Dermis microvascular lymphatic vessel endothelial cell (primary cell): ENCODE results near the gene SPDL1. TPM values are rescaled to one million over a fixed set of nuclear protein-coding genes. Genes with fewer than 3 reads are reported as not detected.
"Not testable (repeated sequence)": the region's sequence is repeated elsewhere in the genome, so short reads cannot be mapped to it uniquely, and the experiment has no call there.

ENCODE experiments used
- DNase-seq, 2 donors: peaks; one replicate each; pipeline versions ENCODE4 v3.0.0 to v3.0.0-alpha.2; 2010; ENCODE audit warnings: low read depth in 2 of 2
- total RNA-seq: library from RNA; depleted of rRNA; stranded (reverse); fragments of >200 nt; gene quantifications from 2 replicates; pipeline ENCODE4 v1.2.1, GENCODE V29; 2014

SPDL1 gene
- total RNA-seq, 1 donor from 2014 or later = 10.5 TPM

GRCh38 chr5:169571355-169571754, 12.2 kb upstream of the SPDL1 start:
- no peak for DNase-seq

GRCh38 chr5:169574134-169574646, 9.4 kb upstream of the SPDL1 start:
- no peak for DNase-seq

- no peak for DNase-seq
Observed at GRCh38 chr5:169576181-169576598, 7.4 kb upstream of the SPDL1 start.

GRCh38 chr5:169577951-169578350, 5.6 kb upstream of the SPDL1 start:
- DNase-seq = no peak

DNA sequence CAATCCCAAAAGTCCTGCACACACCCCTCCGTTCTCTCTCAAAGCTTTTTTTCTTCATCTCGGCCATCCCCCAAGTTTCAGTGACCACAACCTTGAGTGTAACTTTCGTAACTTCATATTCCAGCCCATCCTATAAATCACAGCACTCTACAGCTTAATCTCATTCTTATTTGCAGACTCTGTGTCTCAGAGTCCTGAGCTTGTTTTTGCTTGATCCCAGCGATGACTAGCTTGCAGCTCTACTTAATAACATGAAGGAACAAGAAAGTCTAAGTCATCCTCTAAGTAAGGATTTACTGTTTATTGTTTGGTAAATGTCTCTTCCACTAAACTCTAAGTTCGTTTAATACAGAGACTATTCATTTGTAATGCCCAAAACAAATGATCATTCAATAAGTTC, 2.6 kb upstream of the SPDL1 start:
- no peak for DNase-seq

GRCh38 chr5:169581580-169582227, 1.9 kb upstream of the SPDL1 start:
- DNase-seq = peak; percentile 36 to 62

- DNase-seq = no peak
Observed at GRCh38 chr5:169583101-169583423, 511 bp upstream of the SPDL1 start.

DNA sequence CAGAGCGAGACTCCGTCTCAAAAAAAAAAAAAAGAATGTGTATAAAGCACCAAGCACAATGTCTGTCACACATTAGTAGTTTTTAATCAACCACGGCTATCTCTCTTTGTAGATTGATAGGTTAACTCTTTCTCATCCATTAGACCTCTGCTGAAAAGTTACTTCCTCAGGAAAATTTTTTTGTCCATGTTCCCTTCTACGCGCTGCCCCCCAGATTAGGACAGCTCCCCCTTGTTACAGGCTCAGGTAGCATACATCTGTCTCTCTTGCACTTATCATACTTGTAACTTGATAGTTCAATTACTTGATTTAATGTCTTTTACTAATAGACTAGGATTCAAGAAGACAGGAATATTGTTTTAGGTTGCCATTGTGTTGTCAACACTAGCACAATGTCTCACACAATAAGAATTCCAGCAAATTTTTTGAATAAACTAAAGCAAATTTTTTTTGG, 1.5 kb downstream of the SPDL1 start:
- DNase-seq = no peak

GRCh38 chr5:169590602-169591001, 7.0 kb downstream of the SPDL1 start:
- no peak for DNase-seq

- DNase-seq = no peak
Observed at GRCh38 chr5:169591636-169592035, 8.1 kb downstream of the SPDL1 start.

DNA sequence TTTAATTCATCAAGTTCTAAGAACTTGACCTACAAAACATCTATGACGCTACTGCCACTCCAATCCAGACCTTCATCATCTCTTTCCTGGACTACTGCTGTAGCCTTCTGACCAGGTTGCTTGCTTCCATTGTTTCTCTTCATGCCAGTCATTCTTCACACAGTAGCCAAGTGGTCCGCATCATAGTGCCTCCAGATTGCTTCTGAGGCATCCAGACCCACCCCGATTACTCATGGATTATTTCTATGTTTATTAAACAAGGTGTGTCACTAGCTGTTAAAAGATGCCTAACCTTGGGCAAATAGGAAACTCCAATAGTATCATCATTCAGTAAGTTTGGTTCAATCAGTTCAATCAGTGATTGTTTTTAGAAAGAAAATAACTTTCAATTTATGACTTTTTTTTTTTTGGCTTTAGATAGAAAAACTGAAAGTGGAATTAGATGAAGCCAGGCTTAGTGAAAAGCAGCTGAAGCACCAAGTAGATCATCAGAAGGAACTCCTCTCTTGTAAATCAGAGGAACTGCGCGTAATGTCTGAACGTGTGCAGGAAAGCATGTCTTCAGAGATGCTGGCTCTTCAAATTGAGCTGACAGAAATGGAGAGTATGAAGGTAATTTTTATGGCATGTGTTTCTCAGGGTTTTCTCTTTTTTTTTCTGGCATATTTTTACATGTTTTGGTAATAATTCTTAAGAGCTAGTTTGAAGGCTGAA, 9.5 kb downstream of the SPDL1 start:
- no peak for DNase-seq

DNA sequence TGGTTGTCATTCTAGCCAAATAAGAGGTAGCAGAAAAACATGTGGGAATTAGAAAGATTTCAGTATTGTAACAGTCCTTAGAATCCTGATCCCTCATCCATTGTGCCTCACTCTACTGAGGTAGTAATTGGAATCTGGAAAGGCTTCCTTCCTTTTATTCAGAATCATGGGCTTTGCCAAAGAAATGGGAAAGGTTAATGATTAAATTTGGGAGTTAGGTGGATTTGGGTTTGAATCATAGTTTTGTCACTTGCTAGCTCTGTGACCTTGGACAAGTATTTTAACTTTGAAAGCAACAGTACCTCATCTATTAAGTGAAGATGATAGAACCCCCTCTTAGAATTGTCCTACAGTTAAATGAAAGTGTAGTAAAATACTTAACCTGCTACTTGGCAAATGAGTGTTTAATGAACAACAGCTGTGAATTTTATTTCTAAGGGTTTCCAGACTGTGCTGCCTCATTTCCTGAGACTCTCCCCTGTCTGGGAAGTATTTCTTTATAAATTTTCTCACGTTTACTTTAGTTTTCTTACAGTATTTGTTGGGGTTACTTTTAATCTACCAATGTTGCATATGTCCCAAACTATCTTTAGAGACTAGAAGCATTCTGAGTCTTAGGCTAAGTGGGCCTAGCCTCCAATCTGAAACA, 11.7 kb downstream of the SPDL1 start:
- no peak for DNase-seq

DNA sequence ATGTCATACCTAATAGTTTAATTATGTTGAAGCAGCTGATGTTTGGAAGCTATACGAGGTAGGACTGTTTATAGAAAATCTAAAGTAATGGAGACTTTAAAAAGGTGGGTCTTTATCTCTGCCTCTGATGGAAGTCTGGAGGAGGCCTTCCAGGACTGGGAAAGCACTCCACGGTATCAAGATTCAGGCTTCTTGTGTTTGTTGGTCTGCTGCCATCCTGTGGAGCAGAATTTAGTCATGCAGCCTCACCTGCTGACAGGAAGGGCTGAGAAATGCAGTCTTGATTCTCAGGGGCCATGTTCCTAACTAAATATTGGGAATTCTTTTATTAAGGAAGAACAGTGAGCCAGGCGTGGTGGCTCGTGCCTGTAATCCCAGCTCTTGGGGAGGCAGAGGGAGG, 15.9 kb downstream of the SPDL1 start:
- peak in 1 of 2 donors; percentile 3 for DNase-seq

DNA sequence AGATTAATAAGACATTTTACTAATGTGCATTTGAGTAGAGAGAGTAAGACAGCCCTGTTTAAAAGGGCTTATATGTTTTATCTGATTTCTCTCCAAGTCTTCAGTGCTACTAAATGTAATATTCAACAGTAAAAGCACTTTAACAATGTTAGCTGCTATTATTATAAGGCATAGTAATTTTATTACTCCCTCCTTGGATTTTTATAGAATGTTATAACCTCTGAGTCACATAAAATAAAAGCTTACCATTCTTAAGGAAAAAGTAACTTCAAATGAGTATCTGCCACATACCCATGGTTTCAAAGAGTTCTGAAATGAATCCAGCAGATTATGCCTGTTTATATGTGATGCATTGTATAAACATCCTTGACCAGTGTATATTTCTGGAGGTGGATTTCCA, 19.0 kb downstream of the SPDL1 start:
- no peak for DNase-seq

DNA sequence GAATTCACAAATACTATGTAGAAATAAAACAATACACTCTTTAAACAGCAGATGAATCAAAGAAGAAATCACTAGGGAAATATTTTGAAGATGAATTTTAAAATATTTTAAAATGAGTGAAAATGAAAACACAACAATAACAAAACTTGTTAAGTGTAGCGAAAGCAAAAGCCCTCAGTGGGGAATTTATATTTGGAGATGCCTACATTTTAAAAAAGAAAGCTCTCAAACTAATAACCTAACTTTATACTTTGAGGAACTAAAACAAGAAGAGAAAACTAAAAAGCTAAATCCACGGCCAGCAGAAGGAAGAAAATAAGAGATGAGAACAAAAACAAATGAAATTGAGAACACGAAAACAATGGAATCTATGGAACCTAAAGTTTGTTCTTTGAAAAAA, 22.7 kb downstream of the SPDL1 start:
- DNase-seq = no peak

DNA sequence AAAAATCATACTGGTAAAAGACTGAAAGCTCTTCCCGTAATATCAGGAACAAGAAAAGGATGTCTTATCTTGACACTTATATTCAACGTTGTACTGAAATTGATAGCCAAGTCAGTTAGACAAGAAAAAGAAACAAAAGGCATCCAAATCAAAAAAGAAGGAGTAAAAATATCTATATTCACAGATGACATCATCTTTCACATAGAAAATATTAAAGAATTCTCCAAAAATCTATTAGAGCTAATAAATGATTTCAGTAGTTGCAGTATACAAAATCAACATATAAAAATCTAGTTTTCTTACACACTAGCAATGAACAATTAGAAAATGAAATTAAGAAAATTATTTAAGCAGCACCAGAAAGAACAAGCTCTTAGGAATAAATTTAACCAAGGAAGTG, 24.3 kb downstream of the SPDL1 start:
- DNase-seq = no peak

DNA sequence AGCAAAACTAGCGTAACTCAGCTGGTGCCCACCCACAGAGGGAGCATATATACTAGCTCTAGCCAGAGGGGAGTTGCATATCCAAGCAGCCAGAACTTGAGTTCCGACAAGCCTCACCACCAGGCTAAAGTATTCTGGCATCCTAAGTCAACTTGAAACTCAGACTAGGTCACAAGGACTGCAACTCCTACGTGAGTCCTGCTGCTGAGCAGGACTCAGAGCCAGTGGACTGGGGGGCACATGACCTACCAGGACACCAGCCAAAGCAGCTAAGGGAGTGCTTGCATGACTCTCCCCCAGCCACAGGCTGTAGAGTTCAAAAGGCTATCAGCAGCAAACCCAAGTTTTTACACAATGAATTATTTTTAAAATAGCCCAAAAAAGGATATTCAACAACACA, 26.1 kb downstream of the SPDL1 start:
- no peak for DNase-seq

- no peak for DNase-seq
Observed at GRCh38 chr5:169610606-169611005, 27.0 kb downstream of the SPDL1 start.

- no peak for DNase-seq
Observed at GRCh38 chr5:169615561-169615960, 32.0 kb downstream of the SPDL1 start.

DNA sequence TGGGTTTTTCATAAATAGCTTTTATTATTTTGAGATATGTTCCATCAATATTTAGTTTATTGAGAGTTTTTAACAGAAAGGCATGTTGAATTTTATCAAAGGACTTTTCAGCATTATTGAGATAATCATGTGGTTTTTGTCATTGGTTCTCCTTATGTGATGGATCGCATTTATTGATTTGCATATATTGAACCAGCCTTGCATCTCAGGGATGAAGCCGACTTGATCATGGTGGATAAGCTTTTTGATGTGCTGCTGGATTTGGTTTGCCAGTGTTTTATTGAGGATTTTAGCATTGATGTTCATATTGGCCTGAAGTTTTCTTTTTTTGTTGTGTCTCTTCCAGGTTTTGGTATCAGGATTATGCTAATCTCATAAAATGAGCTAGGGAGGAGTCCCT, 40.7 kb downstream of the SPDL1 start:
- DNase-seq = not testable (repeated sequence)

DNA sequence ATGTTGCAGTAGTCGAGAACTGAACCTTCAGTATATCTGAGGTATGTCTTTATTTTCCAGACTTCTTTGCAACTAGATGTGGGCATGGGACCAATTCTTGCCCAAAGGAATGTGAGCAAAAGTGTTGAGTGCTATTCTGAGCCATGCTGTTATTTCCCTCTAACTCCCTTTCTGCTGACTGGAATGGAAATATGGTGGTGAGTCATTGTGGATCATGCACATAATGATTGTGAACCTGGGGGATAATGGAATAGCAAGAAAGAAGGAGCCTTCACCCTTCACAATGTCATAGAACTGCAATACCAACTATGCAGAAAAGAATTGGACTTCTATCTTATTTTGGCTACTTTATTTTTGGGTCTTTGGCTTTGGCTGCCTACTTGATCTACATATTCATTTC, 43.2 kb downstream of the SPDL1 start:
- peak; percentile 6 to 74 for DNase-seq

- no peak for DNase-seq
Observed at GRCh38 chr5:169627551-169627950, 44.0 kb downstream of the SPDL1 start.

- no peak for DNase-seq
Observed at GRCh38 chr5:169628892-169629291, 45.3 kb downstream of the SPDL1 start.
